ENCODE measurements around the gene PLPP1.

Gene PLPP1

DNA sequence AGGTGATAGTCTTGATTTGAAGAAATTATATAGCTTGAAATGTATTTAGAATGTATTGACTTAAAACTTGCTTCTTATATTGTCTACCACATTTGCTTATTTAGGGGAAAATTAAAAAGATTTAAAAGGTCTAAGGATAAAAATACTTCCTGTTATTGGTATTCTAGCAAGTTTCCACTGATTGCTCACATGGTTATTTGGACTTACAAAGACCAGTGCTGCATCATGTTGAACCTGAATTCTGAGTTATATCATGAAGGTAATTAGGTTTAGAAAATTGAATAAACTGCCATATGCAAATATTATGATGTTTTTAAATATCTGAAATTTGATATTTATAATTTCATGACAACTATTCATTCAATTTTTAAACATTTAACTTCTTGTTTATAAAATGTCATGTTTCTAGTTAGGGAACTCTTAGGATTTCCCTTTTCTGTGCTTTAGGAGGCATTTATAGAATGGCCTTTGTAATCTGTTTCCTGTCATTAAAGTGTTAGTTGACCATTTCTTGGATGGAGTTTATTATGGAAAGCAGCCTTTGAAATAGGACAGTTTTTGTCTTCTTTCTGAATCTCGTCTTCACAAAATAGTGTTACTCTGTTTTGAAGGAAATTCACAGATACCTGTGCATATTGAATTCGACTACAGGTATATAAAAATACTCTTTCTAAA, 141.1 kb downstream of the PLPP1 start:
- no peak for FAIRE-seq

- FAIRE-seq: no peak
Observed at GRCh38 chr5:55392669-55393068, 142.1 kb downstream of the PLPP1 start.

DNA sequence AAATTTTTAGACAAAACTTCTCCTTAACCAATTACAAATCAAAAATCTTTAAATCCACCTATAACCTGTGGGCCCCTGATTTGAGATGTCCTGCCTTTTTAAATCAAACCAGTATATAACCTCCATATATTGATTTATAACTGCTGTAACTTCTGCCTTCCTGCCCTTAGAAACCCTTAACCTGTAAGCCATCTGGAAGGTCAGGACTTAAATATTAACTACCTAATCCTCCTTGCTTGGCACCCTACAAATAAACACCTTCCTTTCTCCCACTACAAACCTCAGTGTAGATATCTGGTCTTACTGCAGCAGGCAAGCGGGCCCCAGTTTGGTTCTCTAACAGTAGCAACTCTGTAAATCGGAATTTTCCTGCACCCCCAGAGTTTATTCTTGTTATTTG, 143.1 kb downstream of the PLPP1 start:
- no peak for FAIRE-seq

DNA sequence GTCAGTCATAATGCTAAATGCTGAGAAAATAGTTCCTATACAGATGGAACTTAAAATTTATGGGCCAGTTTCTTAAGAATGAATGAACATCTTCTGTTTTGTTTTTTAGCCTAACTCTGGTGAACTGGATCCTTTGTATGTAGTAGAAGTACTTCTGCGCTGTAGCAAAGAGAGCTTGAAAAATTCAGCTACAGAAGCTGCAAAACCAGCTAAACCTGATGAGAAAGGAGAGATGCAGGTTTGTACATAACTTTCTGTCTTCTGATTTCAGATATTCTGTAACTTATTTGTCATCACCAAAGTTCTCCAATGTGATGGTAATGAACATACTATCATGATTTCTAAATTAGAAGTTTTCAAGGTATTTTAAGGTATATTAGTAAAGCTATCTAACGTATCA, 146.9 kb downstream of the PLPP1 start:
- no peak for FAIRE-seq

GRCh38 chr5:55386356-55386755, 148.4 kb downstream of the PLPP1 start:
- FAIRE-seq: no peak

- FAIRE-seq: no peak
Observed at GRCh38 chr5:55385846-55386245, 148.9 kb downstream of the PLPP1 start.

DNA sequence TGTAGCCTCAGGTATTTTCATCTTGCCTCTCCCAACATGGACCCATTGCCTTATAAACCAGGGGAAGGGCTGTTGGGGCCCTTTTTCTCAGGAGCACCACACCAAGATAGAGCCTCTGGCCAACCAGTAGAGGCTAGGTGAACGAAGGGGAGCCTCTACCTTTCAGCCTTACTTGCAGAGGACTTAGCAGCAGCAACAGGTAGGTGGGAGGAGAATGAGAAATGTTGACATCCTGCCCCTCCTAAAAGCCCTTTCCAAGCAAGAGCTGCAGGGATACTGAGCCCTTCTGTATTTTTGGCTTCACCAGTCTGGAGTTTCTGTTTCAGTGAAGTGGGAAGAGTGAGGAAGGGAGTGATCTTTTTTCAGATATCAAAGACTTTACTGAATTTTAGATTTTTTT, 149.5 kb downstream of the PLPP1 start:
- FAIRE-seq: no peak

DNA sequence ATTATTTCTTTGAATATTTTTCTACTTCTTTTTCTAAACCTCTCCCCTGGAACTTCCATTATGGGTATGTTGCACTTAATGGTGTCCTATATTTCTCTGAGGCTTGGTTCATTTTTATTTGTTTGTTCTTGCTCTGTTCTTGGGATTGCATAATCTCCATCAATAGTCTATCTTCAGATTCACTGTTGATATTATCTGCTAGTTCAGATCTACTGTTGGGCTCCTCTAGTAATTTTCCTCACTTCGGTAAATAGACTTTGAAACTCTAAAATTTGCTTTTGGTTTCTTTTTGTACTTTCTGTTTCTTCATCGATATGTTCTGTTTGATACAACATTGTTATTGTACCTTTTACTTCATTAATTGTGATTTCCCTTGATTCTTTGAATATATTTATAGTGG, 150.7 kb downstream of the PLPP1 start:
- no peak for FAIRE-seq

DNA sequence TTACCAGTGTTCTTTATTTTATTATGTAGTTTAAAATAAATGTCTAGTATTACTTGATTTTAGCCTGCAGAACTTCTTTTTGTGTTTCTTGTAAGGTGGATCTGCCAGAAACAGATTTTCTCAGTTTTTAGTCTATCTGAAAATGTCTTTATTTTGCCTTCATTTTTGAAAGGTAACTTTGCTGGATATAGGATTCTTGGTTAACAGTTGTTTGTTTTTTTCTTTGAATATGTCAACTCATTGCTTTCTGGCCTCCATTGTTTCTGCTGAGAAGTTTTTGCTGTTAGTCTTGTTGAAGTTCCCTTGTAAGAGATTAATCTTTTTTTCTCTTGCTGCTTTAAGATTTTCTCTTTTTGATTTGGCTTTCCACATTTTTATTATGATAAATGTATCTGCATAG, 151.5 kb downstream of the PLPP1 start:
- FAIRE-seq: no peak

DNA sequence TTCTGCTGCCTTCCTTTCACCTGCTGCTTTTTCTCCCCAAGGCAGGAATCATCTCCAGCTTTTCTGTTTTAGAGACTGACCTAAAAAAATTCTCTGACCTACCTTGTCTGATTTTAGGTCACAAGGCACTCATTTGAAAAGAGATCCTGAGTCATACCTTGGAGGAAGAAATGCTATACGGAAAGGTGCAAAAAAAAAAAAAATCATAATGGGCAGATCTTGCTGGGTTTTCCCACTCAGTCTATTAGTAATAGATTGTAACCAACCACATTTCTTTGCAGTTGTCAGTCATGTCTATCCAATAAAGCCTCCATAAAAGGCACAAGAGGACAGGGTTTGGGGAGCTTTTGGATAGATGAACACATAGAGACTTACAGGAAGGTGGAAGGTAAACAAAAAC, 157.0 kb downstream of the PLPP1 start:
- FAIRE-seq: no peak
